ENCODE measurements around the gene ALDH1A2. TPM values are rescaled to one million over a fixed set of nuclear protein-coding genes. Genes with fewer than 3 reads are reported as not detected.

ALDH1A2 gene
- 10.9 and 14.5 TPM in 2 replicates for total RNA-seq

GRCh38 chr15:58065445-58066041, at the start of gene ALDH1A2:
Gene ALDH1A2 (minus strand): TSS chr15:58065711. CDS start chr15:58065650, 61 bp downstream.

Other genes starting within 250 kb of the ALDH1A2 start
- not detected in 2 replicates for gene AQP9, start 72.7 kb upstream of the ALDH1A2 start, total RNA-seq